Cardiac septum (tissue), 1 donor: Measurements from ENCODE around the gene PRDM5. TPM values are rescaled to one million over a fixed set of nuclear protein-coding genes. Genes with fewer than 3 reads are reported as not detected.

ENCODE experiments used
- DNase-seq: peaks from one replicate; pipeline ENCODE4 v3.0.0-alpha.2; 2020; ENCODE audit warnings: low spot score
- intact Hi-C: fragments of 100-400 bp; cut with DNase I; formaldehyde crosslinking; loops from one replicate; pipeline ENCODE4 v1.14.0; 2022
- long read RNA-seq: library from polyadenylated mRNA; unstranded; transcript quantifications from one replicate; pipeline ENCODE4 v2.0.0, GENCODE V29; 2021
- total RNA-seq: library from RNA; stranded (reverse); fragmentation: NEBNext Ultra II Directional; extraction: Animal tissue kit (Norgen Biotek cat#: 25700); gene quantifications from one replicate; pipeline ENCODE4 v1.2.1, GENCODE V29; 2021
- donor health status: DM: no; HTN: no; CAD: no.

Gene PRDM5
- total RNA-seq, result 24.3 TPM
- long read RNA-seq, partial matches to known transcripts, result 5 of 12 reads
- long read RNA-seq, other reads (novel, unspliced or antisense), result 5 of 12 reads

- intact Hi-C loops, result loop anchor here (5.0 kb wide), 2 partner anchors 150 to 200 kb away; partner anchors contain the start of gene NDNF
- peak; percentile 79 for DNase-seq
Observed at GRCh38 chr4:120922381-120923206, at the start of gene PRDM5. Gene PRDM5, minus strand, starts transcription at chr4:120922726. Its CDS starts 118 bp downstream, at chr4:120922608.

GRCh38 chr4:120971884-120972283 lies 49.4 kb upstream of the PRDM5 start:
- intact Hi-C loops, result no loop called here
- DNase-seq, result no peak

GRCh38 chr4:120965938-120966337 lies 43.4 kb upstream of the PRDM5 start:
- no peak for DNase-seq
- intact Hi-C loops, result no loop called here

GRCh38 chr4:120964596-120964995 lies 42.1 kb upstream of the PRDM5 start:
- intact Hi-C loops, result no loop called here
- DNase-seq, result no peak

GRCh38 chr4:120963449-120963848 lies 40.9 kb upstream of the PRDM5 start:
- intact Hi-C loops, result no loop called here
- DNase-seq, result no peak

GRCh38 chr4:120960656-120961267 lies 38.2 kb upstream of the PRDM5 start:
- DNase-seq, result no peak
- intact Hi-C loops, result no loop called here

- intact Hi-C loops, result no loop called here
- DNase-seq, result no peak
Observed at GRCh38 chr4:120948382-120948781, 25.9 kb upstream of the PRDM5 start.

- intact Hi-C loops, result no loop called here
Observed at GRCh38 chr4:120942776-120943175, 20.2 kb upstream of the PRDM5 start.

GRCh38 chr4:120940547-120940946 lies 18.0 kb upstream of the PRDM5 start:
- intact Hi-C loops, result no loop called here
- DNase-seq, result no peak

More at GRCh38 chr4:120942776-120943175, 20.2 kb upstream of the PRDM5 start:
- no peak for DNase-seq

- intact Hi-C loops, result no loop called here
- no peak for DNase-seq
Observed at GRCh38 chr4:120939693-120940092, 17.2 kb upstream of the PRDM5 start.

GRCh38 chr4:120929847-120930246 lies 7.3 kb upstream of the PRDM5 start:
- intact Hi-C loops, result no loop called here
- no peak for DNase-seq

- intact Hi-C loops, result no loop called here
- DNase-seq, result no peak
Observed at GRCh38 chr4:120927801-120928409, 5.4 kb upstream of the PRDM5 start.

- no peak for DNase-seq
- intact Hi-C loops, result no loop called here
Observed at GRCh38 chr4:120926358-120927025, 4.0 kb upstream of the PRDM5 start.

GRCh38 chr4:120924931-120925330 lies 2.4 kb upstream of the PRDM5 start:
- intact Hi-C loops, result loop anchor here (5.0 kb wide), 2 partner anchors 147 to 203 kb away; partner anchors contain the start of gene NDNF
- no peak for DNase-seq

GRCh38 chr4:120923207-120923522 lies 639 bp upstream of the PRDM5 start:
- intact Hi-C loops, result loop anchor here (5.0 kb wide), 2 partner anchors 149 to 201 kb away; partner anchors contain the start of gene NDNF
- no peak for DNase-seq

- DNase-seq, result peak; percentile 88
- intact Hi-C loops, result loop anchor here (5.0 kb wide), 2 partner anchors 151 to 199 kb away; partner anchors contain the start of gene NDNF
Observed at GRCh38 chr4:120921456-120922380, 808 bp downstream of the PRDM5 start.

GRCh38 chr4:120920666-120921065 lies 1.9 kb downstream of the PRDM5 start:
- no peak for DNase-seq
- intact Hi-C loops, result loop anchor here (5.0 kb wide), 2 partner anchors 152 to 198 kb away; partner anchors contain the start of gene NDNF

GRCh38 chr4:120919358-120919757 lies 3.2 kb downstream of the PRDM5 start:
- no peak for DNase-seq
- intact Hi-C loops, result no loop called here

GRCh38 chr4:120918788-120919187 lies 3.7 kb downstream of the PRDM5 start:
- intact Hi-C loops, result no loop called here
- no peak for DNase-seq
